Effector CD4-positive, alpha-beta T cell (primary cell): ENCODE results near the gene KDELR1.

Experiments used
- DNase-seq: peaks from one replicate; pipeline ENCODE4 v3.0.0-alpha.2; 2020

The KDELR1 gene

DNA sequence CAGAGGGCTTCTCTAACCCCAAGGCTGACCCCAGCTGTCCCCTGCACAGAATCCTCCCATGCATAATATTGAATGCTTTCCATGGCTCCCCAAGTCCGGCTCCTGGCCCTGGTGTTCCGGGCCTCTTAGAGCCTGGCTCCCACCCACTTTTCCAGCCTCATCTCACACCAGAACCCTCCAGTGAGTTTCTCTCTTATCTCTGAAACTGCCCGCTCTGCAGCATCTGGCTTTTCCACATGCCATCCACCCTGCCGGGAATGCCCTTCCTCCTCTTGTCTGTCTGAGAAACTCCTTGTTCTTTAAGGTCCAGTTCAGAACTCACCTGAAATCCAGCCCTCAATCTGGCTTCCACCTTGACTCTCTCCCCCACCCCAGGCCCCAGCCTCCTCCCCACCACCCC lies 20.4 kb downstream of the KDELR1 start:
- DNase-seq, result no peak

DNA sequence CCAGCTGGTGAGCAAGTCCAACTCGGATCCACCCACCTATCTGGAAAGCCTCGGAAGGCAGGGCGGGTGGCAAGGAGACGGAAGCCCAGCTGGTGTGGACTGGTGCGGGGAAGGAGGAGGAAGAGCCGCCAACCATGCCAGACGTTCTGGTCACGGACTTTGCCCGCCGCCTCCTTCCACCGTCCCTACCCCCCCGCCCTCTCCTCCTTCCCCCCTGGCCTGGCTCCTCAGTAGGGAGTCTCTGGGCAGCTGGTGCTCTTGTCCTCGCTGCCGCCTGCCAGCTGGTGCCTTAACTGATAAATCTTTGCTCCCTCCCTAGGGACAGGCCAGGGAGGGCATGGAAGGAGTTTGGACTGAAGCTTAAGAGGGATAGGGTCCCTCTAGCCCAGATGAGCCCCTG lies 22.4 kb downstream of the KDELR1 start:
- DNase-seq, result no peak

DNA sequence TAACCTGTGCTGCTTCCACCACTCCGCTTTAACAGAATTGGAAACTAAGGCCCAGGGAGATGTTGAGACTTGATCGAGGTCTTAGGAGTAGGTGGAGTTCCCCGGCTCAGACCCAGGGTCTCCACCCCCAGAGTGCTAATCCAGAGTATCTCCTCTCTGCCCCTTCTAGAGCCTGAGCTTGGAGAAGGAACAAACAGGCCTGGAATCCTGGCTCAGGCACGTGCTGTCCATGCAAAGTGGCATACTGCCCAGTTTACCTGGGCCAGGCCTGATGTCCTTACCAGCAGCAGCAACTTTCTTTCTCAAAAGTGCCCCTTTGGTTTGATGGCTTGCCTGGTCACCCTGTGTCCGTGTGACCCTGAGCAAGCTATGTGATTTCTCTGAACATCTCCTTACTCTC lies 23.5 kb downstream of the KDELR1 start:
- no peak for DNase-seq

DNA sequence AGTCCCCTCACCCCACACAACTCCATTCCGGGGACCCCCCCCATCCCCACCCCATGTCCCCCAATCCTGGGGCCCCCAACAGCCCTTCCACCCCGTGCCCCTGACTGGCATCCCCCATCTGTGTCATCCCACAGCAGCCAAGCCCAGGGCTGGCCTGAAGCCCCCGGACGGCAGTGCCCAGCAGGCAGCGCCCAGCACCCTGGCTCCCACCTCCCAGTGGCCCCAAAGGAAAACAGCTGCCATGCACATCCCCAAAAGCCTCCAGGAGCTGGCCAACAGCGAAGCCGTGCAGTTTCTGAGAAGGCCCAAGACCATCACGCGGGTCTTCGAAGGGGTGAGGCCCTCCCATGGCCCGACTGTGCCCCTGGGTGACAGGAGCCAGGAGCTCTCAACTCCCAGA lies 25.7 kb downstream of the KDELR1 start:
- DNase-seq, result no peak

DNA sequence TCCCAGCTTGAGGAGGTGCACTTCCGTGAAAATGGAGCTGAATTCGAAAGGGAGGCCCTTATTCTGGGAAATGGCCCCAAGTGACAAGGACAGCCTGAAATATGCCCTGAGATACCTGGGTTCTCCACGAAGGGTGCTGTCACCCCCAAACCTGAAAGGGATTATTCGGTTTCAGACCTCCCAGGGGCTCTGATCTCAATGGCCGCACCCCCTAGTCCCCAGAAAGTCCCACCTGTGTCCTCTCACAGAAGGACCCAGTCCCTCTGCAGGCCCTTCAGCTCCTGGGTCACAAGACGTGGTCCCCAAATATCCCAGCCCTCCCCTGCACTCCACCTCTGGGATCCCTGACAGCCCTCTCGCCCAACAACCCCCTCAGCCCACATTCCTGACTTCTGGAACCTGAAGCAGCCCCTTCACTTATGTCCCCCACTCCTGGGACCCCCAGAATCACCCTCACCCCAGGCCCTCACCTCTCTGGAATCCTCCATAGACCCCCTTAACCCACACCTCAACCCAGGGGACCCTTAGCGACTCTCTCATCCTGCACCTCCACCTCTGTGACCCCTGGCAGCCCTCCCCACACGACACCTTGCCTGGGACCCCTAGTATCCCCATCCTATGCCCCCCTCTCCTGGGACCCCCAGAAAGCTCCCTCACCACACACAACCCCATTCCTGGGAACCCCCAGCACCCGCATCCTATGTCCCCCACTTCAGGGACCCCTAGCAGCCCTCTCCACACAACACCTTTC lies 26.6 kb downstream of the KDELR1 start:
- DNase-seq, result no peak

DNA sequence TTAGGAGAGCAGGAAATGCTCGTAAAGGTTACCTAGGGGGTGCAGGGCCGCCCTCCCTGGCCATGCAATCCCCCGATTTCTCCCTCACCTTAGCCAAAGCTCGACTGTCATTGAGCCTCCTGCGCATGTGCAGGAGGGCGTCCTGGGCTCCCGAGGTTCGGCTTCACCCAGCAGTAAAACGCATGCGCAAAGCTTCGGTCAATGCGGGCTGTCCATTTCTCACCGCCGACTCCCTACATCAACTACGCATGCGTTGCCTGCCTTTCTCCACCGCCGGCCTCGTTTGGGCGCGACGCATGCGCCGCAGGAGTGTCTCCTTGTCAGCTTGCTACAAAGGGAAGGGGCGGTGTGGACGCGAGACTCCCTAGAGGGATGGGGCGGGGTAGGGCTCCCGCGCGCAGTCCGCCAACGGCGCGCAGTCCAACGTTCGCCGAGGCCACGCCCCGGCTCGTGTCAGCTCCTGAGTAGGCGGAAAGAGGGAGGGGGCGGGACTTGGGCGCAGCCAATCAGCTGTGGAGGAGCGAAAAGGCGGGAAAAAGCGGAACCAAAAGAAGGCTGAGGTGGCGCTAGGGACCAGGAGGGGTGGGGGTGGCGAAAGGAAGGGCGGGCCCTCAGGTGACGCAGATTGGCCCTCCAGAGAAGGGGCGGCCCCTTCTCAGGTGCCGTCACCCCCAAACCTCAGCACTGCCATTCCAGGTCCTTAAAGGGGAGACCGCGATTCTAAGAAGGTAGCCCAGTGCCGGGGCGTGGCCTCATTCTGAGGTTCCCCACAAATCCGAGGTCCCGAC lies 27.3 kb downstream of the KDELR1 start, which contains the start of the genes SYNGR4 and TMEM143:
Gene SYNGR4 (plus strand): TSS at position 558 of the 788 bp plus-strand sequence. CDS start 1,476 bp downstream, outside the sequence.
Gene TMEM143 (minus strand): TSS at position 131 of the 788 bp plus-strand sequence. CDS start 20 bp downstream, at position 111.
- peak; percentile 97 for DNase-seq

DNA sequence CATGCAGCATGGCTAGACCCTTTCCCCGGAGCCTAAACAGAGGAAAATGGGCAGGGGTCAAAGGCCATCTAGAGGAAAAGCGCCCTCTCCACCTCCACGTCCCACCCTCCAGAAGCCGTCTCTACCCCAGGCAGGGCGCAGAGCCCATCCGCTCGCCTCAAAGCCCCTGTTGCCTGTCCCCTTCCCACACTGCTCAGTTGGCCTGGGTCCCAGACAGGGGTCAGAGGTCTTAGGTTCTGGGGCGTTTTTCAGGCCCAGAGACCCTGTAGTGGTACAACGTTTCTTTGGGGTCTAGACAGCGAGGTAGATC lies 27.9 kb downstream of the KDELR1 start:
- no peak for DNase-seq

DNA sequence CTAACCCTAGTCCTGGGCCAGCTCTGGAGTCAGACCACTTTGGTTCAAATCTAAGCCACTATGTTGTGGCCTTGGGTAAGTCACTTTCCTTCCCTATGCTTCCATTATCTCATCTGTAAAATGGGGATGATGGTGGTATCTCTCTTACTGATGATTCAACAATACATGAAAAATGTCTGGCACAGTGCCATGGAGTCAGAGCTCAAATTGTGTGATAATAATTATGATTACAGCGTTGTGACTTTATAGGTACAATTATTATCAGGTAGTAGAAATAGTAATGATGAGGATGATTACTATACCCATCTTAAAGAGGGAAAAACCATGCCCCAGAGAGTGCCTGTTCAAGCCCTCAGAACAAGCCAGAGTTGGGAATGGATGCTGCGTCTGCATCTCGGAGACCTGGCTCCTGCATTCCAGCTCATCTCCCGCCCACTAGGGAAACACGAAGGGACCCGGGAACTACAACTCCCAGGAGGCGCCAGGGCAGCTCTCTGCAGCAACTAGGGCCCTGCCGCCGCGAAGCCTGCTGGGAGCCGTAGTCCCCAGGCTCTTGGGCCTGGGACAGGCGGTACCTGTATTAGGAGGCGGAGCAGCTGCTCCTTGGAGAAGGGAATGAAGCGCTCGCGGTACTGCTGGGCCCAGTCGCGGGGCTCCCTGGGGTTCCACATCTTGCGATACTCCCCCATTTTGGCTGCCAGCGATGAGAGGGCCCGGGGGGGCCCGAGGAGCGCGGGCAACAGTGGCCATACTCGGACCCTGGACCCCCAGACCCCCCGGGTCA lies 28.4 kb downstream of the KDELR1 start:
- peak; percentile 87 for DNase-seq

DNA sequence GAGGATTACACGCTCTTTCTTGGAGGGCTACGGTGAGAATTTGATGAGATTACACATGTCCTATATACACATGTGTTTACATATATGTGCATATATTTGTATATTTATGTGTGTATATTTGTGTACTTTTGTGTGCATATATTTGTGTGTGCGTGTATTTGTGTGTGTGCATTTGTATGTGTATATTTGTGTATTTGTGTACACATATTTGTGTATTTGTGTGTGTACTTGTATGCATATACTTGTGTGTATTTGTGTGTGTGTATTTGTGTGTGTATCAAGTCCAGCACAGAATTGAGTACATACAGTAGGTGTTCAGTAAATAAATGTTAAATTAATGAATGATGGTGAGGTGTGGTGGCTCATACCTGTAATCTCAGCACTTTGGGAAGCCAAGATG lies 29.4 kb downstream of the KDELR1 start:
- no peak for DNase-seq

DNA sequence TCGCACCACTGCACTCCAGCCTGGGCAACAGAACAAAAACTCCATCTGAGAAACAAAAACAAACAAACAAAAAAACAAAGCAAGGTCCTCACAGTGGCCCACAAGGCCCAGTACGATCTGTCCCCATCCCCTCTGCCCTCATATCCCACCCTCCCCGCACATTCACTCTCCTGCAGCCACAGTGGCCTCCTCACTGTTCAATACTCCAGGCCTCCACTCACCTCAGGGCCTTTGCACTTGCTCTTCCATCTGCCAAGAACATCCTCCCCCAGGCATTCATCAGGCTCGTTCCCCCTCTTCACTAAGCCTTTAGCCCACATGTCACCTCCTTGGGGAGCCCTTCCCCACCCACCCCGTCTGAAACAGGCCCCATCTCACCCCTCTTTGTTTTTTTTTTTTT lies 32.2 kb downstream of the KDELR1 start:
- no peak for DNase-seq

DNA sequence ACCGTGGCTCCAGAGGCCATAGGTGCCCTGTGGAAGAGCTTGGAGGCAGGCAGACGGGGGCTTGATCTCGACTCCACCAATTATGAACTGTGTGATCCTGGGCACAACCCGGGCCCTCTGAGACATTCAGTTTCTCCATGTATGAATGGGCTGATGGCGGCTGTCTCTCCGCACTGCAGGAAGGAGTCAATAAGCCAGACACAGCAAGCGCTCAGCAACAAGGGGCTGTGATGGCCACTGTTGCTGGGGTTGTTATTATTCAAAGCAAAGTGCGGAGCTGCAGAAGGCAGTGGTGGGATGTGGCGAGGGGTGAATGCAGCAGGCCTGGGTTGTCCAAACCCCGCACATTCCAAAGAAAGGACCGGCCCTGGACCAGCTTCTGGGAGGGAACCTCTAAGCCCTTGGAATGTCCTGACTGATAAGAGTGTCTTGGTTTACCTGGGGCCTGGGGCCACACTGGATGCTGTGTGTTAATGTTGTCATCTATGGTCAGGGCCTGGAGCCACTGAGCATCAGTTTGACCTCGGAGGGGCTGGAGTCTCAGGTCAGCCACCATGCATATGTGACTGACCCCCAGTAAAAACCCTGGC lies 35.9 kb downstream of the KDELR1 start:
- no peak for DNase-seq

DNA sequence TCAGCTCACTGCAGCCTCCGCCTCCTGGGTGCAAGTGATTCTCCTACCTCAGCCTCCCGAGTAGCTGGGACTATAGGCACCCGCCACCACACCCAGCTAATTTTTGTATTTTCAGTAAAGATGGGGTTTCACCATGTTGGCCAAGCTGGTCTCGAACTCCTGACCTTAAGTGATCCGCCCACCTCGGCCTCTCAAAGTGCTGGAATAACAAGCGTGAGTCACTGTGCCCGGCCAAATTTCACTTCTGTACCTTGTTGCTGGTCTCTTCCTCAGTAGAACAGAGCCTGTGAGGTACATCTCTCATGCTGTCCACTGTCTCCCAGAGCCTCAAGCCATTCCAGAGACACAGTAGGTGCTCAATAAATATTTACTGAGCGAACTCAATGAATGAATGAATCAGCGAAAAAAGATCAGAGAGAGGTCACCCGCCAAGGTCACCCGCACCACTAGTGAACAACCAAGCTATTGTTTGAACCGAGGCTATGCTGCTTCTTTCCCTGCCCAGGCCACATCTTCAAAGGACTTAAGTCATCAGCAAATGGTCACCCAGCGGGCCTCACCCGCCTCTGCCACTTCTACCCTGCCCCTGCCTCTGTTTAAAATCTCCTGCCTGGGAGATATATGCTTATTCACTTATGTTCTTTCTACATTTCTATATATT lies 36.9 kb downstream of the KDELR1 start:
- no peak for DNase-seq

DNA sequence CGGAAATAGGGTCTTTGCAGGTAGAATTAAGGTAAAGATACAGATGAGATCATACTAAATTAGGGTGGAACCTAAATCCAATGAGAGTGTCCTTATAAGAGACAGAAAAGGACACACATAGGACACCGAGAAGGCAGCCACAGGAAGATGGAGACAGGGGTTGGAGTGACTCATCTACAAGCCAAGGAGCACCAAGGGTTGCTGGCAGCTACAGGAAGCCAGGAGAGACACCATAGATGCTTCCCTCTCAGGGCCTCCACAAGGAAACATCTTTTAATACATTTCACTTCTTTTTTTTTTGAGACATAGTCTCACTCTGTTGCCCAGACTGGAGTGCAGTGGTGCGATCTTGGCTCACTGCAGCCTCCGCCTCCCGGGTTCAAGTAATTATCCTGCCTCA lies 37.7 kb downstream of the KDELR1 start:
- DNase-seq, result no peak

DNA sequence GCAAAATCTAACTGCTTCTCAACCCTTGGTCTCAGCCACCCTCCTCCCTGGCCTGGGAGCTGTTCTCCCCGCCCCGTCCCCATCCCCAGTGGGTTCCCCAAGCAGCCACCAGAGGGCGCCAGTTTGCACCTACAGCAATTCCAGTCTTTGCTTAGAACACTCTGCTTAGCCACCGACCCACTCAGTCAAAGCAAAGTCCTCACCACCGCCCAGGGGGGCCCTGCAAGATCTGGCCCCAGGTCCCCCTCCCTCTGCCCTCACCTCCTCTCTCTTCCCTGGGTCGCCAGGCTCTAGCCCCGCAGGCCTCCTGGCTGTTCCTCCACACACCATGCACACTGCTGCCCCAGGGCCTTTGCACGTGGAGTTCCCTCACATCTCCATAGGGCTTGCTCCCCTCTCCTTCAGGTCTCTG lies 40.0 kb downstream of the KDELR1 start:
- DNase-seq, result peak; percentile 69

DNA sequence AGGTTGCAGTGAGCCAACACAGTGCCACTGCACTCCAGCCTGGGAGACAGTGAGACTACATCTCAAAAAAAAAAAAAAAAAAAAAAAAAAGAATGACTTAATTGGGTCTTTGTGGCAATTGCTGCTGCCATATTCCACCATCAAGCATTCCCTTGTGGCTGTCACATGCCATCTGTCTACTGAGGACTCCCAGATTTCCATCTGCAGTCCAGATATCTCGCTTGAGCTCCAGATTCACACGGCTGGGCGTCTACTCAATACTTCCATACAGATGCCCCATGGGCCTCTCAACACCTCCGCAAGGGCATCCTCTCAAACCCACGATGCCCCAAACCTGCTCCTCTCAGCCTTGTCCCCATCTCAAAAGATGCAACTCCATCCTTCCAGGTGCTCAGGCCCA lies 40.5 kb downstream of the KDELR1 start:
- no peak for DNase-seq

DNA sequence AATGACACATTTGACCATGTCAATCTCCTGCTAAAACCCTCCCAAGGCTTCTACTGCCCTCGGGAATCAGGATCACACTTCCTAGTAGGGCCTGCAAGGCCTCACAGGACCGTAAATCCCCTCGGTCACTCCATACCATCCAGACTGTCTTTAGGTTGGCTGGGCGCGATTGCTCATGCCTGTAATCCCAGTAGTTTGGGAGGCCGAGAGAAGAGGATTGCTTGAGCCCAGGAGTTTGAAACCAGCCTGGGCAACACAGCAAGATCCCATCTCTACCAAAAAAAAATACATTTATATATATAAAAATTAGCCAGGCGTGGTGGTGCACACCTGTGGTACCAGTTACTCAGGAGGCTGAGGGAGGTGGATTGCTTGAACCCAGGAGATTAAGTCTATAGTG lies 42.6 kb downstream of the KDELR1 start:
- DNase-seq, result no peak

DNA sequence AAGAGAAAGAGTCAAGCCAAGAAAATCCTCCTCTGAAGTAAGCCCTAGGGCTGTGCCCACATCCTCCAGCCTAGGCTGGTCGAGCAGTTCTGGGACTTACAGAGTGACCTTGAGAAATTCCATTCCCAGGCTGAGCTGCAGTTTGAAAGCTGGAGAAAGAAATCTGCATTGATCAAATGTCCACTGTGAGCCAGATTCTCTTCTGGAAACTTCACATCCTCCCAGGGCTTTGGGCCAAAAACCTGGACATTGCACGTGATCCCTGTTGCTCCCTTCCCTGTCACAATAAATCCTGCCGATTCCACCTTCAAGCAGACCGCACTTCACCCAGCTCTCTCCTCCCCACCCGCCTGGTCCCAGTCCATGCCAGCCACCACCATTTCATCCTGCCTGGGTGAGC lies 43.3 kb downstream of the KDELR1 start:
- DNase-seq, result no peak

DNA sequence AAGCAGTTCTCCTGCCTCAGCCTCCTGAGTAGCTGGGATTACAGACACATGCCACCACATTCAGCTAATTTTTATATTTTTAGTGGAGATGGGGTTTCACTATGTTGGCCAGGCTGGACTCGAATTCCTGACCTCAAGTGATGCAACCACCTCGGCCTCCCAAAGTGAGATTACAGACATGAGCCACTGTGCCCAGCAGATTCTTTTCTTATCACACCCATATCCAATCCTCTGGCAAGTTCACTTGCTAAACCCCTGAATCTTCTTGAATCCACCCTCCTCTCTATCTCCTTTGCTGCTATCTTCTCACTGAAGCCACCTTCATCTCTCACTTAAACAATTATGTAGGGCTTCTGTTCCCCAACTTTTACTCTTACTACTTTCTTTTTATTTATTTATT lies 45.2 kb downstream of the KDELR1 start:
- DNase-seq, result no peak

DNA sequence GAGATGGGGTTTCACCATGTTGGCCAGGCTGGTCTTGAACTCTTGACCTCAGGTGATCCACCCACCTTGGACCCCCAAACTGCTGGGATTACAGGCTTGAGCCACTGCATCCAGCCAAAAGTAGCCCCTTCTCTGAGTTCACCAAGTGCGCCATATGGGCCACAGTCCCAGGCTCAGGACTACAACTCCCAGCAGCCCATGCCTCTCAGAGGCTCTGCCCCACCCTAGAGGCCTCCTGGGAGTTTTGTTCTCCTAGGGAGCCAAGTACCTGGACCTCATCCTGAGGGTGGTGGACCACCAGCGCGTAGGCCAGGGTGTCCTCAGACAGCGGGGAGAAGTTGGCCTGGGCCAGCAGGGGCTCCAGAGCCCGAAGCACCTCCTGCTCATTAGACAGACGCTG lies 46.5 kb downstream of the KDELR1 start:
- no peak for DNase-seq

DNA sequence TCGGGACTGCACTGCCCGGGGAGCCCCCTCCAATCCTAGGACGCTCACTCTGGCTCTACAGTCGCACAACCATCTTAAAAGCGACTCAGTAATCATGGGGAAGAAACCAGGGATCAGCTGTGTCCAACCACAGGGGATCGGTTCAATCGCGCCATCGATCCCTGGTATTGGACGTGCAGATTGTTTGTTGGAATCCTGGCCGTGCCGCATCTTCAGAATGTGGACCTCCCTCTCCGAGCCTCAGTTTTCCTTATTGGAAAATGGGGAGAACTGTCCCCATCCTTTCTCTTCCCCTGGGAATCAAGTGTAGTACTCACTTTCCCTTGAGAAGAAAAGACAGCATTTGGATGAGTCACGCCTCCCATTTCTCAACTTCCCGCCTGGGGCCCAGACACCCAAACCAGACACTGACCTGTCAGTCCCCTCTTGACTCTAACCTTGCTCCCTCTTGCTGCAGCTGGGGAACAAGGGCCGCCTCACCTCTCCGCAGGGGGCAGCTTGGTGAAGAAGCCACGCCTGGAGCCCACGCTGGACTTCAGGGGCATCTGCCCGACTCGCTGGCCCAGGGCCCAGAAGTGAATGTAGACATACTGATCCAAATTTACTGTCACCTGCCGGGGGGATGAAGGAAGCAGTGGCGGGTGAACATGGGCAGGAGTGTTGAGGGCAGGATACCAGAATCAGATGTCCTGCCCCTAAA lies 48.4 kb downstream of the KDELR1 start:
- no peak for DNase-seq

DNA sequence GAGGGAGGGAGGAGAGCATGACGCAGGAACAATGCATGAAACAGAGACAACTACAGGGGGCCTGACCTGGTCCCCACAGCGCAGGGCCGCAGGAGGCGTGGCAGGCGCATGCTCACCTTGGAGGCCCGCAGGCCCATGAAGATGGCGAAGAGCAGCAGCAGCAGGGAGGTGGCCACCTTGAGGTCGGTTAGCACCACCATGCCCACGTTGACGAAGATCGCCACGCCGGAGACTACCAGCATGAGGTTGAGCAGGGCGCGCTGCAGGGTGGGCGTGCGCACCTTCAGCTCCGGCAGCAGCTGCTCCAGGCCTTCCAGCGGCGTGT lies 49.0 kb downstream of the KDELR1 start:
- DNase-seq, result no peak
